GM12873 (cell line): Measurements from ENCODE around the gene AHCTF1.

Experiments used
- CTCF ChIP-seq: IDR thresholded peaks from 2 replicates; pipeline ENCODE4 v1.5.1; 2012; ENCODE audit warnings: low read depth, mild to moderate bottlenecking, moderate library complexity, low read length, control low read depth; ENCODE audit not compliant: insufficient read depth; ENCODE audit errors: missing control alignments

Gene AHCTF1

GRCh38 chr1:246966502-246966901 is 34.8 kb upstream of the AHCTF1 start:
- no peak for TF ChIP-seq CTCF

- TF ChIP-seq CTCF = no peak
Measured at GRCh38 chr1:246959944-246960693, 28.4 kb upstream of the AHCTF1 start.

GRCh38 chr1:246954126-246954525 is 22.4 kb upstream of the AHCTF1 start:
- no peak for TF ChIP-seq CTCF

- no peak for TF ChIP-seq CTCF
Measured at GRCh38 chr1:246951413-246951812, 19.7 kb upstream of the AHCTF1 start.

GRCh38 chr1:246949956-246950355 is 18.2 kb upstream of the AHCTF1 start:
- TF ChIP-seq CTCF = no peak

GRCh38 chr1:246947255-246947654 is 15.5 kb upstream of the AHCTF1 start:
- no peak for TF ChIP-seq CTCF

GRCh38 chr1:246946366-246946765 is 14.6 kb upstream of the AHCTF1 start:
- TF ChIP-seq CTCF = no peak
